H9 (cell line): ENCODE results near the gene PIP5K1C. TPM values are rescaled to one million over a fixed set of nuclear protein-coding genes. Genes with fewer than 3 reads are reported as not detected.

Experiments
- DNase-seq: peaks from one replicate; pipeline ENCODE4 v3.0.0-alpha.2; 2017
- H2AFZ ChIP-seq: one replicate; pipeline ENCODE4 v1.6.1; 2013; ENCODE audit warnings: mild to moderate bottlenecking, low read length, control low read depth, moderate library complexity
- H2AK5ac ChIP-seq: 2 replicates; pipeline ENCODE4 v1.6.1; 2013; ENCODE audit warnings: low read length, control low read depth, mixed read lengths; ENCODE audit not compliant: insufficient read length
- H2BK120ac ChIP-seq: one replicate; pipeline ENCODE4 v1.6.1; 2013; ENCODE audit warnings: low read depth, mild to moderate bottlenecking, low read length, control low read depth, inconsistent platforms; ENCODE audit not compliant: poor library complexity, severe bottlenecking
- H2BK12ac ChIP-seq: 2 replicates; pipeline ENCODE4 v1.6.1; 2013; ENCODE audit warnings: low read length, control low read depth, mixed read lengths, low read depth; ENCODE audit not compliant: insufficient read length
- H2BK15ac ChIP-seq: 2 replicates; pipeline ENCODE4 v1.6.1; 2013; ENCODE audit warnings: low read depth, low read length, control low read depth
- H2BK20ac ChIP-seq: one replicate; pipeline ENCODE4 v1.6.1; 2013; ENCODE audit warnings: low read depth, mild to moderate bottlenecking, low read length, control low read depth, inconsistent platforms; ENCODE audit not compliant: poor library complexity, severe bottlenecking
- H2BK5ac ChIP-seq: 2 replicates; pipeline ENCODE4 v1.6.1; 2013; ENCODE audit warnings: low read length, control low read depth, mixed read lengths; ENCODE audit not compliant: insufficient read length
- H3K14ac ChIP-seq: 2 replicates; pipeline ENCODE4 v1.6.1; 2013; ENCODE audit warnings: low read length, control low read depth; ENCODE audit not compliant: insufficient read depth
- H3K18ac ChIP-seq: 2 replicates; pipeline ENCODE4 v1.6.1; 2013; ENCODE audit warnings: low read depth, mild to moderate bottlenecking, mixed read lengths, low read length, control low read depth; ENCODE audit not compliant: insufficient read length
- H3K23ac ChIP-seq: 2 replicates; pipeline ENCODE4 v1.6.1; 2013; ENCODE audit warnings: low read length, control low read depth, mixed read lengths, low read depth; ENCODE audit not compliant: insufficient read length
- H3K23me2 ChIP-seq: 2 replicates; pipeline ENCODE4 v1.6.1; 2013; ENCODE audit warnings: low read depth, mild to moderate bottlenecking, mixed read lengths, low read length, control low read depth; ENCODE audit not compliant: insufficient read length, poor library complexity, severe bottlenecking
- H3K27ac ChIP-seq: 2 replicates; pipeline ENCODE4 v1.5.1; 2013; ENCODE audit warnings: low read length, control low read depth, mixed read lengths, low read depth; ENCODE audit not compliant: insufficient read length
- H3K27me3 ChIP-seq: 2 replicates; pipeline ENCODE4 v1.6.1; 2013; ENCODE audit warnings: low read length, control low read depth, inconsistent platforms; ENCODE audit not compliant: insufficient read depth
- H3K4ac ChIP-seq: 2 replicates; pipeline ENCODE4 v1.6.1; 2013; ENCODE audit warnings: low read depth, mild to moderate bottlenecking, control low read depth, inconsistent platforms, low read length, moderate library complexity
- H3K4me1 ChIP-seq: 2 replicates; pipeline ENCODE4 v1.6.1; 2013; ENCODE audit warnings: low read length, control low read depth, inconsistent platforms; ENCODE audit not compliant: insufficient read depth
- H3K4me2 ChIP-seq: 2 replicates; pipeline ENCODE4 v1.6.1; 2013; ENCODE audit warnings: low read length, control low read depth, mixed read lengths; ENCODE audit not compliant: insufficient read length, insufficient read depth
- H3K56ac ChIP-seq: 2 replicates; pipeline ENCODE4 v1.6.1; 2013; ENCODE audit warnings: low read depth, mild to moderate bottlenecking, mixed read lengths, low read length, control low read depth; ENCODE audit not compliant: insufficient read length
- H3K79me1 ChIP-seq: 2 replicates; pipeline ENCODE4 v1.6.1; 2013; ENCODE audit warnings: low read depth, mild to moderate bottlenecking, moderate library complexity, low read length, control low read depth, inconsistent platforms; ENCODE audit not compliant: insufficient read depth, poor library complexity, severe bottlenecking
- H3K79me2 ChIP-seq: 2 replicates; pipeline ENCODE4 v1.6.1; 2013; ENCODE audit warnings: low read length, control low read depth, inconsistent platforms; ENCODE audit not compliant: insufficient read depth
- H3K9ac ChIP-seq: 2 replicates; pipeline ENCODE4 v1.6.1; 2013; ENCODE audit warnings: low read length, control low read depth, mixed read lengths; ENCODE audit not compliant: insufficient read length; ENCODE audit errors: extremely low read depth
- H3K9me3 ChIP-seq: one replicate; pipeline ENCODE4 v1.6.1; 2013; ENCODE audit warnings: low read depth, low read length, inconsistent platforms; ENCODE audit not compliant: control insufficient read depth
- H3T11ph ChIP-seq: one replicate; pipeline ENCODE4 v1.6.1; 2013; ENCODE audit warnings: mild to moderate bottlenecking, low read length, control low read depth, inconsistent platforms
- H4K20me1 ChIP-seq: one replicate; pipeline ENCODE4 v1.6.1; 2013; ENCODE audit not compliant: control insufficient read depth, insufficient read length, insufficient read depth
- H4K5ac ChIP-seq: 2 replicates; pipeline ENCODE4 v1.6.1; 2013; ENCODE audit warnings: low read depth, mild to moderate bottlenecking, mixed read lengths, low read length, control low read depth; ENCODE audit not compliant: insufficient read length
- H4K8ac ChIP-seq: replicated peaks from 2 replicates; pipeline ENCODE4 v1.6.1; 2013; ENCODE audit warnings: low read length, control low read depth, mixed read lengths, low read depth; ENCODE audit not compliant: insufficient read length
- H4K91ac ChIP-seq: 2 replicates; pipeline ENCODE4 v1.6.1; 2013; ENCODE audit warnings: low read depth, mild to moderate bottlenecking, moderate library complexity, mixed read lengths, low read length, control low read depth; ENCODE audit not compliant: insufficient read length
- H3K27ac Mint-ChIP-seq, 3 experiments: 2 replicates in 2 of 3; 3 replicates in 1 of 3; pipeline ENCODE4 v1.8.0; 2020 to 2021; ENCODE audit warnings: mixed read lengths in 3 of 3, mild to moderate bottlenecking in 1 of 3, moderate library complexity in 1 of 3
- H3K27me3 Mint-ChIP-seq: 2 replicates; pipeline ENCODE4 v1.8.0; 2021; ENCODE audit warnings: low read depth, mild to moderate bottlenecking, moderate library complexity, mixed read lengths
- H3K36me3 Mint-ChIP-seq, 3 experiments: 2 replicates in 2 of 3; 3 replicates in 1 of 3; pipeline ENCODE4 v1.8.0; 2020 to 2021; ENCODE audit warnings: low read depth in 3 of 3, mixed read lengths in 3 of 3; ENCODE audit not compliant: insufficient read depth in 1 of 3
- H3K4me1 Mint-ChIP-seq, 2 experiments: 2 replicates each; pipeline ENCODE4 v1.8.0; 2020; ENCODE audit warnings: mixed read lengths in 2 of 2
- H3K4me3 Mint-ChIP-seq, 2 experiments: 2 replicates in 1 of 2; 3 replicates in 1 of 2; pipeline ENCODE4 v1.8.0; 2020 to 2021; ENCODE audit warnings: mild to moderate bottlenecking in 2 of 2, mixed read lengths in 2 of 2, moderate library complexity in 1 of 2
- H3K9me3 Mint-ChIP-seq, 2 experiments: 2 replicates in 1 of 2; 3 replicates in 1 of 2; pipeline ENCODE4 v1.8.0; 2020; ENCODE audit warnings: mild to moderate bottlenecking in 2 of 2, mixed read lengths in 2 of 2, moderate library complexity in 1 of 2
- CTCF ChIP-seq: fragments of 200-600 bp; sonication (generic); conservative IDR thresholded peaks from 3 replicates; pipeline ENCODE4 v1.8.0; 2021; ENCODE audit warnings: antibody characterized with exemption, mild to moderate bottlenecking
- WGBS: extraction: QIAGEN DNeasy Blood & Tissue Kit; methylation state at CpG from one replicate; pipeline ENCODE4 v1.1.7; 2013; ENCODE audit warnings: missing lambda C conversion rate, low lambda C conversion rate, mixed read lengths; ENCODE audit not compliant: insufficient read length; ENCODE audit errors: extremely low coverage; 5-methylcytosine and 5-hydroxymethylcytosine counted together
- total RNA-seq: library from RNA; stranded (reverse); gene quantifications from 2 replicates; pipeline ENCODE4 v1.2.1, GENCODE V29; 2021

PIP5K1C gene
- total RNA-seq, 1 experiment from 2014 or later, result 41.7 TPM

DNA sequence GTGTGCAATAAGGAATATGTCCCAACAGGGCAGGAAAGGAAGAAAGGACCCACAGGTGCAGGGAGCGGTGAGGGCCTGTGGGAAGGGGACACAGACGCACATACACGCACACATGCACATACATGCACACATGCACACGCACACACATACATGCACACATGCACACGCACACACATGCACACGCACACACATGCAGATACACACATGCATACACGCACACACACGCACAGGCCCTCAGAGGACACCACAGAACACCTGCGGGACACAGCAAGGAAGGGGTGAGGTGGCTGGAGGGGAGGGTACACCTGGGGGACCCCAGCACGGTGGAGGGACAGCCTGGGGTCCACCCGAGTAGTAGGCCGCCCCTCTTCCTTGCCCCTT is 12.9 kb downstream of the PIP5K1C start:
- Histone ChIP-seq H3K18ac (peak overlapping the region; percentile 68), H3K23ac (peak overlapping the region; percentile 100), H3K27ac (peak overlapping the region; percentile 57), H3K4me2 (peak overlapping the region; percentile 29), H2BK15ac (no peak overlapping the region), H3K23me2 (peaks cover 9% of the 10 kb centered on the region), H4K91ac (no peak overlapping the region), H3K4me1 (peaks cover 7% of the 10 kb centered on the region; the same call in 1 of the 2 replicates), H3K14ac (no peak overlapping the region; the same call in 1 of the 2 replicates), H3K79me2 (peaks cover 3% of the 10 kb centered on the region; the same call in 1 of the 2 replicates), H4K8ac (peak overlapping the region; percentile 98), H2BK120ac (no peak overlapping the region), H2BK12ac (no peak overlapping the region), H3K9me3 (peaks cover 8% of the 10 kb centered on the region), H3K9ac (no peak overlapping the region), H2BK20ac (no peak overlapping the region), H3K79me1 (no peaks in the 10 kb centered on the region), H2AK5ac (peak overlapping the region; percentile 56), H4K5ac (peak overlapping the region; percentile 94), H3K4ac (no peak overlapping the region), H3T11ph (no peak overlapping the region), H2AFZ (no peak overlapping the region), H4K20me1 (peaks cover 6% of the 10 kb centered on the region), H3K27me3 (no peaks in the 10 kb centered on the region), H2BK5ac (peak overlapping the region; percentile 77), H3K56ac (peak overlapping the region; percentile 97)
- Mint-ChIP-seq H3K4me3 (peak overlapping the region; percentile 19 to 71; a peak in 3 of 5 replicates), H3K27me3 (no peaks in the 10 kb centered on the region), H3K9me3 (peaks cover 14% of the 10 kb centered on the region in 2 experiments), H3K36me3 (peaks cover 19 to 32% (median 26%) of the 10 kb centered on the region in 3 experiments), H3K27ac (peak overlapping the region; percentile 86 to 90 (median 88); a peak in 5 of 7 replicates), H3K4me1 (peaks cover 20 to 27% of the 10 kb centered on the region in 2 experiments)
- TF ChIP-seq CTCF, result no peak
- WGBS, result no CpG with 5 or more reads among the region's 12 CpGs
- DNase-seq, result no peak
